Prostate gland (tissue), 2 donors: ENCODE data around the gene SOX12. TPM values are rescaled to one million over a fixed set of nuclear protein-coding genes. Genes with fewer than 3 reads are reported as not detected.

ENCODE experiments used
- DNase-seq: peaks from one replicate; pipeline ENCODE4 v3.0.0-alpha.2; 2019; ENCODE audit warnings: low spot score
- H3K27ac ChIP-seq, 2 donors: fragments of 200-600 bp; sonication (generic); 2 replicates each; pipeline ENCODE4 v1.5.1; 2017 to 2019
- H3K27me3 ChIP-seq: fragments of 200-600 bp; sonication (generic); replicated peaks from 2 replicates; pipeline ENCODE4 v1.5.1; 2019; ENCODE audit not compliant: insufficient read depth
- H3K36me3 ChIP-seq, 2 donors: fragments of 200-600 bp; sonication (generic); 1 replicate in 1 of 2; 2 replicates in 1 of 2; pipeline versions ENCODE4 v1.5.1 to v1.8.1; 2017 to 2019
- H3K4me1 ChIP-seq: fragments of 200-600 bp; sonication (generic); replicated peaks from 2 replicates; pipeline ENCODE4 v1.5.1; 2019
- H3K4me3 ChIP-seq, 2 donors: fragments of 200-600 bp; sonication (generic); 2 replicates each; pipeline ENCODE4 v1.5.1; 2017 to 2019
- H3K9me3 ChIP-seq: fragments of 200-600 bp; sonication (generic); 2 replicates; pipeline ENCODE4 v1.5.1; 2017
- POLR2A ChIP-seq: fragments of 450-650 bp; IDR thresholded peaks from one replicate; pipeline ENCODE4 v1.6.1; 2016; ENCODE audit warnings: antibody characterized with exemption, mild to moderate bottlenecking
- POLR2AphosphoS5 ChIP-seq: sonication (generic); formaldehyde crosslinking; IDR thresholded peaks from one replicate; pipeline ENCODE4 v1.6.1; 2017; ENCODE audit warnings: antibody characterized with exemption
- WGBS: methylation state at CpG from one replicate; pipeline ENCODE4 v1.1.5; 2018; 5-methylcytosine and 5-hydroxymethylcytosine counted together
- intact Hi-C: fragments of 100-400 bp; cut with DNase I; formaldehyde crosslinking; loops from one replicate; pipeline ENCODE4 v1.14.2; 2022
- total RNA-seq, 2 donors: library from RNA; depleted of rRNA; stranded (reverse); fragments of >200 nt; gene quantifications; one replicate each; pipeline ENCODE4 v1.1.0, GENCODE V29; 2016
- TF ChIP-seq, protein P1 (sequence below), 4 experiments: fragments of 200-600 bp in 2 of 4; fragments of 450-650 bp in 2 of 4; sonication (generic) in 2 of 4; IDR thresholded peaks; 1 replicate in 3 of 4; 2 replicates in 1 of 4; pipeline ENCODE4 v1.5.1; 2016 to 2019; ENCODE audit warnings: antibody characterized with exemption in 4 of 4, mild to moderate bottlenecking in 2 of 4, moderate library complexity in 2 of 4

The SOX12 gene
- total RNA-seq, 2 donors from 2014 or later: 10.7 to 21.0 TPM

DNA sequence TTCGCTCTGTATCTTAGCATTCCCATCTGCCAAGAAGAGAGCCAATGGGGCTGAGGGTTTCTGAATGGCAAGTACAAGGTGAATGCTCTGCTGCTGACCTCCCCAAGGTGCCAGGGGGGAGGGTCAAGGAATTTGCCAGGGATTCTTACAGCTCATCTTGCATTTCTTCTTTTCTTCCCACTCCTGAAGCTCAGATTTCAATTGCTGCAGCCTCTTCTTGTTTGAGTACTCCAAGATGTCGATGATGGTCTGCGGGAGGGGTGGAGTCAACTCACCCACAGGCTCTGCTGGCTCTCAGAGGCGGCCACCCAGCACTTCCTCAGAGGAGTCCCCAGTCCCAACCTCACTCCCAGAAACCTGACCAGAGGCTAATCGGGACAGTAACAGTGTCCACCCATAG lies 47.2 kb upstream of the SOX12 start:
- H3K27me3 ChIP-seq: no peaks in the 10 kb centered on the region
- TF ChIP-seq, protein P1, sequence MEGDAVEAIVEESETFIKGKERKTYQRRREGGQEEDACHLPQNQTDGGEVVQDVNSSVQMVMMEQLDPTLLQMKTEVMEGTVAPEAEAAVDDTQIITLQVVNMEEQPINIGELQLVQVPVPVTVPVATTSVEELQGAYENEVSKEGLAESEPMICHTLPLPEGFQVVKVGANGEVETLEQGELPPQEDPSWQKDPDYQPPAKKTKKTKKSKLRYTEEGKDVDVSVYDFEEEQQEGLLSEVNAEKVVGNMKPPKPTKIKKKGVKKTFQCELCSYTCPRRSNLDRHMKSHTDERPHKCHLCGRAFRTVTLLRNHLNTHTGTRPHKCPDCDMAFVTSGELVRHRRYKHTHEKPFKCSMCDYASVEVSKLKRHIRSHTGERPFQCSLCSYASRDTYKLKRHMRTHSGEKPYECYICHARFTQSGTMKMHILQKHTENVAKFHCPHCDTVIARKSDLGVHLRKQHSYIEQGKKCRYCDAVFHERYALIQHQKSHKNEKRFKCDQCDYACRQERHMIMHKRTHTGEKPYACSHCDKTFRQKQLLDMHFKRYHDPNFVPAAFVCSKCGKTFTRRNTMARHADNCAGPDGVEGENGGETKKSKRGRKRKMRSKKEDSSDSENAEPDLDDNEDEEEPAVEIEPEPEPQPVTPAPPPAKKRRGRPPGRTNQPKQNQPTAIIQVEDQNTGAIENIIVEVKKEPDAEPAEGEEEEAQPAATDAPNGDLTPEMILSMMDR (IDR thresholded peaks at IDR 0.05): no peak
- TF ChIP-seq POLR2A: no peak
- TF ChIP-seq POLR2AphosphoS5: no peak
- DNase-seq: no peak
- no peak overlapping the region for H3K27ac ChIP-seq
- H3K4me1 ChIP-seq: no peaks in the 10 kb centered on the region
- no peaks in the 10 kb centered on the region for H3K9me3 ChIP-seq
- no peak overlapping the region for H3K4me3 ChIP-seq
- intact Hi-C loops: no loop called here
- 78% methylated on average over 5 of the region's 5 CpGs for WGBS
- H3K36me3 ChIP-seq: no peaks in the 10 kb centered on the region

DNA sequence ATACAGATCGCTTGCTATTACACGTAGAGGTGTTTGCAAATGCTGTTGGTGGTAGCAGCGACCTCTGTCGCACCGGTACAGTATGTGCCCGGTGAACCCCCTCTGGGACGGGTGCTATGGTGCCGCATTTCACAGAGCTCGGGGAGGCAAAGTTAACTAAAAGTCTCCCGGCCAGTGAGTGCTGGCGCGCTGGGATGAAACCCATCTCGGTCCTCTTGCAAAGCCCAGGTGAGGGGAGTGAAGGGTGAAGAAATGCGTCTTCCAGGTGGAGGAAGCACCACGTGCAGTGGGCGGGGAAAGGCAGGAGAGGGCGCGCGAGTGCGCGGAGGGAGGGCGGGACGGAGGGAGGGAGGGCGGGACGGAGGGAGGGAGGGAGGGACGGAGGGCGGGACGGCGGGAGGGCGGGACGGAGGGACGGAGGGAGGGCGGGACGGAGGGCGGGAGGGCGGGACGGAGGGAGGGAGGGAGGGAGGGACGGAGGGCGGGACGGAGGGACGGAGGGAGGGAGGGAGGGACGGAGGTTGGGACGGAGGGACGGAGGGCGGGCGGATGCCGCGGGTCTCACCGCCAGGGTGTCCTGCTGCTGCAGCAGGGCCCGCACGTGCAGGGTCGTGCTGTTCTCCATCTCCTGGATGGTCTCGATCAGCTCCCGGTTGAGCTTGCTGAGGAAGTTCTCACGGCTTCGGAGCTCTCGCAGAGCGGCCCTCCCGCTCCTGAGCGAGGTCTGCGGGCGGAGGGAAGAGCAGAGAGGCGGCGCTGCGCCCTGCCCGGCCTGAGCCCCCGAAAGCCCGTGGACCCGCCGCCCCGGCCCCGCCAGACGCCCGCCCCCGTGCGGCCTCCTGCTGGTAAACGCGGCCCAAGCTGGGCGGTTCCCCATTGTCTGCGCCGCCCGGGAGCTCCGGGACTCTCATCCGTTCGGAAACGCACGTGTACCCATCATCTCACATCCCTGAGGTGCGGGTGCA lies 46.5 kb upstream of the SOX12 start:
- Histone ChIP-seq H3K27ac (no peak overlapping the region), H3K4me1 (no peaks in the 10 kb centered on the region), H3K27me3 (no peaks in the 10 kb centered on the region), H3K36me3 (no peaks in the 10 kb centered on the region), H3K4me3 (no peak overlapping the region), H3K9me3 (no peaks in the 10 kb centered on the region)
- DNase-seq: no peak
- TF ChIP-seq POLR2A: no peak
- no peak for TF ChIP-seq POLR2AphosphoS5
- TF ChIP-seq, protein P1 (IDR thresholded peaks at IDR 0.05): no peak
- 81% methylated on average over 64 of the region's 88 CpGs for WGBS
- intact Hi-C loops: no loop called here

DNA sequence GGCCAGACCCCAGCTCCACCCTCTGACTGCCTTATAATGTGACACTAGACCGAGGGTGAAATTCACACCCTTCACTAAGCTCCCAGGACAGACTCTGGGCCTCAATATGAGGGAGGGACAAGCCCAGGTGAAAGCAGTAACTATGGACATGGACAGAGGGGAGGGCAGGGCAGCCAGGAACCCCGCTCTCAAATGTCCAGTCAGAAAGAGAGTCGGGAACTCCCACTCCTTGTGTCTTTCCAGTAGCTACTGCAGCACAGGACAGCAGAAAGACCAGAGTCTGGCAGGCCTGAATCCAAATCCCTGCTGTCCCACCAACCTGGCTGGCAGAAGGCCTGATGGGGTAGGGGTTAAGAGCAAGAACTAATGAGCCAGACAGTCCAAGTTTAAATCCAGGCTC lies 41.2 kb upstream of the SOX12 start:
- DNase-seq: no peak
- H3K36me3 ChIP-seq: no peaks in the 10 kb centered on the region
- H3K4me1 ChIP-seq: no peaks in the 10 kb centered on the region
- intact Hi-C loops: no loop called here
- no peak for TF ChIP-seq POLR2AphosphoS5
- TF ChIP-seq POLR2A: no peak
- TF ChIP-seq, protein P1 (IDR thresholded peaks at IDR 0.05): no peak
- no peak overlapping the region for H3K27ac ChIP-seq
- no peaks in the 10 kb centered on the region for H3K27me3 ChIP-seq
- WGBS: 88% methylated on average over 3 of the region's 3 CpGs
- no peak overlapping the region for H3K4me3 ChIP-seq
- no peaks in the 10 kb centered on the region for H3K9me3 ChIP-seq

DNA sequence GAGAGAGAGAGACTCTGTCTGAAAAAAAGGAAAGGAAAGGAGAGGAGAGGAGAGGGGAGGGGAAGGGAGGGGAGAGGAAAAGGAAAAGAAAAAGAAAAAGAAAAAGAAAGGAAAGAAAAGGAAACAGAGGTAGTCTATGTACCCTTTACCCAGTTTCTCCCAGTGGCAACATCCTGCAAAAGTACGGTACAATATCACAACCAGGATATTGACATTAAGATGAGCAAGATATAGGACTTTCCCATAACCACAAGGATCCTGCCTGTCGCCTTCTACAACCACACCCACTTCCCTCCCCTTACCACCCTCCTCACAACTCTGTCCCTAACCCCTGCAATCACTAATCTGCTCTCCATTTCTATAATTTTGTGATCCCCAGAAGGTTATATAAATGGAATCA lies 38.8 kb upstream of the SOX12 start:
- intact Hi-C loops: no loop called here
- no peak for TF ChIP-seq POLR2A
- peak; percentile 6 for TF ChIP-seq POLR2AphosphoS5
- TF ChIP-seq, protein P1 (IDR thresholded peaks at IDR 0.05): no peak
- Histone ChIP-seq H3K9me3 (no peaks in the 10 kb centered on the region), H3K27me3 (no peaks in the 10 kb centered on the region), H3K4me1 (no peaks in the 10 kb centered on the region), H3K36me3 (no peaks in the 10 kb centered on the region), H3K27ac (no peak overlapping the region), H3K4me3 (no peak overlapping the region)
- no peak for DNase-seq
- WGBS: 59% methylated on average over 2 of the region's 2 CpGs
